Fibroblast of upper back skin (primary cell): ENCODE data around the gene ASNSD1.
"Not testable (repeated sequence)": the region's sequence is repeated elsewhere in the genome, so short reads cannot be mapped to it uniquely, and the experiment has no call there.

Source experiments
- DNase-seq: peaks from one replicate; pipeline ENCODE4 v3.0.0-alpha.2; 2013

The ASNSD1 gene

DNA sequence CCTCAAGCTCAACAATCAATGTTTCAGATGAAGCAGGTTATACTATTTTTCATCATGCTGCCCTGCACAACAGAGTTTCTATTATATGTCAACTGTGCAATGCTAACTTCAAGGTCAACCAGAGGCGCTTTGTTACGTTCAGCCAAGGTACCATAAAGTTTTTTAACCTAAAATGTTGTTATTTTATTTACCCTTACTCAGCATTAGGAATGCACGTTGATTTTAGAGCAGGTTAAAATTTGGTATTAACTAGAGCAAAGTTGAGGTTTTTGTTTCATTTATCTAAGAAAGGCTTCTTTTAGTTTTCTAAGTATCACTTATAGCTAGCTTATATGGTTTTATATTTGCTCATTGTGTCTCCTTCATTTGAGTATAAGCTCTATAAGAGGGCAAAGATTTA lies 35.0 kb downstream of the ASNSD1 start:
- no peak for DNase-seq

GRCh38 chr2:189698020-189698887 lies 37.0 kb downstream of the ASNSD1 start:
- DNase-seq, result peak; percentile 60

GRCh38 chr2:189700681-189701080 lies 39.4 kb downstream of the ASNSD1 start:
- no peak for DNase-seq

GRCh38 chr2:189702071-189702470 lies 40.8 kb downstream of the ASNSD1 start:
- DNase-seq, result no peak

- no peak for DNase-seq
These were observed 48.4 kb downstream of the ASNSD1 start for GRCh38 chr2:189709501-189710221.

DNA sequence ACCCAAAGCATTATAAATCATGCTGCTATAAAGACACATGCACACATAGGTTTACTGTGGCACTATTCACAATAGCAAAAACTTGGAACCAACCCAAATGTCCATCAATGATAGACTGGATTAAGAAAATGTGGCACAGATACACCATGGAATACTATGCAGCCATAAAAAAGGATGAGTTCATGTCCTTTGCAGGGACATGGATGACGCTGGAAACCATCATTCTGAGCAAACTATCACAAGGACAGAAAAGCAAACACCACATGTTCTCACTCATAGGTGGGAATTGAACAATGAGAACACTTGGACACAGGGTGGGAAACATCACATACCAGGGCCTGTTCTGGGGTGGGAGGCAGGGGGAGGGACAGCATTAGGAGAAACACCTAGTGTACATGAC lies 56.3 kb downstream of the ASNSD1 start:
- not testable (repeated sequence) for DNase-seq

DNA sequence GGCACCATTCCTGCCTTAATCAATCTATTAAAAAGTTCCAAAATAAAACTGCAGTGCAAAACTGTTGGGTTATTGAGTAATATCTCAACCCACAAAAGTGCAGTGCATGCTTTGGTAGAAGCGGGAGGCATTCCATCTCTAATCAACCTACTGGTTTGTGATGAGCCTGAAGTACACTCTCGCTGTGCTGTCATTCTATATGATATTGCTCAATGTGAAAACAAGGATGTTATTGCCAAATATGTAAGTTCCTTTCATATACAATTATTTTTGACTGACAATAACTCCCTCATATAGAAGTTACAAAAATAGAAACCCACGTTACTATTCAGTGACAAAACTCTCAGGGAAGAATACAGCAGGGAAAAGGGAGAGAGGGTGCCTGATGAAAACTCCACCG lies 58.3 kb downstream of the ASNSD1 start:
- no peak for DNase-seq
